DND-41 (cell line): ENCODE results near the gene GFOD1.

Experiments used
- EZH2 ChIP-seq: IDR thresholded peaks from 3 replicates; pipeline ENCODE4 v1.6.1; 2012; ENCODE audit warnings: borderline replicate concordance, low read depth, mild to moderate bottlenecking, moderate library complexity, low read length, inconsistent platforms; ENCODE audit not compliant: severe bottlenecking
- TF ChIP-seq, protein P1 (sequence below): IDR thresholded peaks from 2 replicates; pipeline ENCODE4 v1.5.1; 2012; ENCODE audit warnings: borderline replicate concordance, low read length, moderate library complexity, mild to moderate bottlenecking; ENCODE audit not compliant: poor library complexity, severe bottlenecking; ENCODE audit errors: extremely low read depth

GRCh38 chr6:13404892-13405254 is 82.5 kb downstream of the GFOD1 start:
- TF ChIP-seq EZH2: no peak
- TF ChIP-seq, protein P1, sequence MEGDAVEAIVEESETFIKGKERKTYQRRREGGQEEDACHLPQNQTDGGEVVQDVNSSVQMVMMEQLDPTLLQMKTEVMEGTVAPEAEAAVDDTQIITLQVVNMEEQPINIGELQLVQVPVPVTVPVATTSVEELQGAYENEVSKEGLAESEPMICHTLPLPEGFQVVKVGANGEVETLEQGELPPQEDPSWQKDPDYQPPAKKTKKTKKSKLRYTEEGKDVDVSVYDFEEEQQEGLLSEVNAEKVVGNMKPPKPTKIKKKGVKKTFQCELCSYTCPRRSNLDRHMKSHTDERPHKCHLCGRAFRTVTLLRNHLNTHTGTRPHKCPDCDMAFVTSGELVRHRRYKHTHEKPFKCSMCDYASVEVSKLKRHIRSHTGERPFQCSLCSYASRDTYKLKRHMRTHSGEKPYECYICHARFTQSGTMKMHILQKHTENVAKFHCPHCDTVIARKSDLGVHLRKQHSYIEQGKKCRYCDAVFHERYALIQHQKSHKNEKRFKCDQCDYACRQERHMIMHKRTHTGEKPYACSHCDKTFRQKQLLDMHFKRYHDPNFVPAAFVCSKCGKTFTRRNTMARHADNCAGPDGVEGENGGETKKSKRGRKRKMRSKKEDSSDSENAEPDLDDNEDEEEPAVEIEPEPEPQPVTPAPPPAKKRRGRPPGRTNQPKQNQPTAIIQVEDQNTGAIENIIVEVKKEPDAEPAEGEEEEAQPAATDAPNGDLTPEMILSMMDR: no peak
